OCI-LY3 (cell line): Measurements from ENCODE around the gene SHROOM4.
A peak's percentile ranks its signal among the peaks of the same experiment; 100 is the strongest.

Source experiments
- H2AFZ ChIP-seq: fragments of 200-600, 300-600 bp; shearing (Covaris generic); 2 replicates; pipeline ENCODE4 v1.6.0; 2014; ENCODE audit warnings: antibody characterized with exemption, low read depth, low read length
- H3K27ac ChIP-seq: fragments of 200-600, 300-600 bp; sonication (generic); 2 replicates; pipeline ENCODE4 v1.5.1; 2014; ENCODE audit warnings: mild to moderate bottlenecking, low read length, moderate library complexity, mixed read lengths
- H3K27me3 ChIP-seq: fragments of 200-600, 300-600 bp; sonication (generic); 2 replicates; pipeline ENCODE4 v1.6.1; 2014; ENCODE audit warnings: low read depth, low read length, mixed read lengths
- H3K36me3 ChIP-seq: fragments of 200-600, 300-600 bp; sonication (generic); replicated peaks from 2 replicates; pipeline ENCODE3; 2014; ENCODE audit warnings: low read depth, low read length, mixed read lengths
- H3K4me1 ChIP-seq: fragments of 300-600, 200-600 bp; sonication (generic); 2 replicates; pipeline ENCODE4 v1.6.1; 2014; ENCODE audit warnings: low read length, mixed read lengths
- H3K4me2 ChIP-seq: fragments of 200-600, 300-600 bp; sonication (generic); 2 replicates; pipeline ENCODE4 v1.6.1; 2014; ENCODE audit warnings: low read length, mixed read lengths
- H3K4me3 ChIP-seq: fragments of 300-600, 200-600 bp; sonication (generic); 2 replicates; pipeline ENCODE4 v1.5.1; 2014; ENCODE audit warnings: antibody characterized with exemption, mild to moderate bottlenecking, low read length, moderate library complexity
- H3K79me2 ChIP-seq: fragments of 300-600, 200-600 bp; shearing (Covaris generic); 2 replicates; pipeline ENCODE4 v1.6.1; 2014; ENCODE audit warnings: mild to moderate bottlenecking, low read length, mixed read lengths
- H3K9ac ChIP-seq: fragments of 300-600, 200-600 bp; shearing (Covaris generic); 2 replicates; pipeline ENCODE4 v1.6.0; 2014; ENCODE audit warnings: mild to moderate bottlenecking, low read length, moderate library complexity
- H3K9me3 ChIP-seq: fragments of 200-600, 300-600 bp; shearing (Covaris generic); 2 replicates; pipeline ENCODE4 v1.6.1; 2014; ENCODE audit warnings: low read length, mixed read lengths; ENCODE audit not compliant: insufficient read depth
- H4K20me1 ChIP-seq: fragments of 200-600, 300-600 bp; sonication (generic); 2 replicates; pipeline ENCODE4 v1.6.1; 2016; ENCODE audit warnings: low read length, mixed read lengths; ENCODE audit not compliant: insufficient read depth
- CTCF ChIP-seq: fragments of 200-600, 300-600 bp; sonication (generic); IDR thresholded peaks from 2 replicates; pipeline ENCODE4 v1.5.1; 2014; ENCODE audit warnings: antibody characterized with exemption, low read length, low read depth
- EZH2phosphoT487 ChIP-seq: fragments of 200-600 bp; shearing (Covaris generic); IDR thresholded peaks from 2 replicates; pipeline ENCODE4 v1.6.1; 2018; ENCODE audit warnings: antibody characterized with exemption, mixed run types, low read depth

Gene SHROOM4

GRCh38 chrX:50697691-50698090 lies 116.3 kb downstream of the SHROOM4 start:
- Histone ChIP-seq H3K79me2 (no peaks in the 10 kb centered on the region), H3K4me1 (no peaks in the 10 kb centered on the region), H3K27ac (no peak overlapping the region), H3K9ac (no peak overlapping the region), H3K4me3 (no peak overlapping the region), H3K27me3 (no peaks in the 10 kb centered on the region), H2AFZ (no peak overlapping the region), H3K4me2 (no peak overlapping the region), H3K36me3 (no peaks in the 10 kb centered on the region), H4K20me1 (no peaks in the 10 kb centered on the region), H3K9me3 (no peaks in the 10 kb centered on the region)
- TF ChIP-seq CTCF: no peak
- TF ChIP-seq EZH2phosphoT487: no peak

- Histone ChIP-seq H2AFZ (no peak overlapping the region), H3K4me1 (no peaks in the 10 kb centered on the region; the same call in 1 of the 2 replicates), H3K27me3 (no peaks in the 10 kb centered on the region), H3K79me2 (no peaks in the 10 kb centered on the region), H3K9ac (no peak overlapping the region), H3K9me3 (no peaks in the 10 kb centered on the region), H3K4me2 (peak overlapping the region; percentile 49), H3K36me3 (no peaks in the 10 kb centered on the region), H3K4me3 (no peak overlapping the region), H4K20me1 (no peaks in the 10 kb centered on the region), H3K27ac (no peak overlapping the region)
- TF ChIP-seq EZH2phosphoT487 (no peak), CTCF (peak; percentile 69)
Observed at GRCh38 chrX:50691820-50692219, 122.2 kb downstream of the SHROOM4 start.

GRCh38 chrX:50684871-50685270 lies 129.1 kb downstream of the SHROOM4 start:
- no peak overlapping the region for H2AFZ ChIP-seq
- H4K20me1 ChIP-seq: no peaks in the 10 kb centered on the region
- H3K4me1 ChIP-seq: no peaks in the 10 kb centered on the region
- no peaks in the 10 kb centered on the region for H3K79me2 ChIP-seq
- H3K9ac ChIP-seq: no peak overlapping the region
- 0 out of 2 replicates have a peak, but pooled peaks cover 3% of the 10 kb centered on the region for H3K27me3 ChIP-seq
- H3K36me3 ChIP-seq: no peaks in the 10 kb centered on the region
- no peaks in the 10 kb centered on the region for H3K9me3 ChIP-seq
- H3K4me3 ChIP-seq: no peak overlapping the region
- no peak overlapping the region for H3K4me2 ChIP-seq
- H3K27ac ChIP-seq: no peak overlapping the region
- TF ChIP-seq EZH2phosphoT487 (no peak), CTCF (no peak)

GRCh38 chrX:50680990-50681389 lies 133.0 kb downstream of the SHROOM4 start:
- H2AFZ ChIP-seq: no peak overlapping the region
- TF ChIP-seq CTCF (peak; percentile 29; the same call in 1 of the 2 replicates), EZH2phosphoT487 (no peak)
- H3K4me2 ChIP-seq: no peak overlapping the region
- no peaks in the 10 kb centered on the region for H3K36me3 ChIP-seq
- no peak overlapping the region for H3K4me3 ChIP-seq
- H4K20me1 ChIP-seq: no peaks in the 10 kb centered on the region
- H3K27ac ChIP-seq: no peak overlapping the region
- H3K79me2 ChIP-seq: no peaks in the 10 kb centered on the region
- 0 out of 2 replicates have a peak, but pooled peaks cover 3% of the 10 kb centered on the region for H3K27me3 ChIP-seq
- H3K9me3 ChIP-seq: no peaks in the 10 kb centered on the region
- no peak overlapping the region for H3K9ac ChIP-seq
- no peaks in the 10 kb centered on the region for H3K4me1 ChIP-seq
